K562 (cell line): Measurements from ENCODE around the gene USP15. TPM values are rescaled to one million over a fixed set of nuclear protein-coding genes. Genes with fewer than 3 reads are reported as not detected.

ENCODE experiments used
- ATF7 ChIP-seq: fragments of 450-650 bp; IDR thresholded peaks from 2 replicates; pipeline ENCODE4 v1.7.1; 2014; ENCODE audit warnings: mild to moderate bottlenecking, moderate library complexity
- FOXJ2 ChIP-seq: fragments of 200-800 bp; sonication (Bioruptor generic); IDR thresholded peaks from 2 replicates; pipeline ENCODE4 v1.6.1; 2016; ENCODE audit warnings: missing genetic modification characterization, missing compliant biosample characterization
- GTF2A2 ChIP-seq: IDR thresholded peaks from 2 replicates; pipeline ENCODE4 v1.6.1; 2016; ENCODE audit warnings: mild to moderate bottlenecking, missing genetic modification characterization, missing compliant biosample characterization
- HMGN3 ChIP-seq: IDR thresholded peaks from 2 replicates; pipeline ENCODE4 v1.6.1; 2011; ENCODE audit warnings: borderline replicate concordance, low read depth, mild to moderate bottlenecking, mixed read lengths, low read length; ENCODE audit not compliant: insufficient read length; ENCODE audit errors: extremely low read depth
- MAFK ChIP-seq: IDR thresholded peaks from 2 replicates; pipeline ENCODE4 v1.6.1; 2011; ENCODE audit warnings: low read length, improper control_type of control experiment
- PHB2 ChIP-seq: fragments of 450-650 bp; IDR thresholded peaks from 2 replicates; pipeline ENCODE4 v1.6.1; 2017; ENCODE audit warnings: low read depth
- PML ChIP-seq: IDR thresholded peaks from 2 replicates; pipeline ENCODE4 v1.6.1; 2012; ENCODE audit warnings: low read length, inconsistent platforms
- POLR2A ChIP-seq: fragments of 450-650 bp; conservative IDR thresholded peaks from 2 replicates; pipeline ENCODE4 v1.6.1; 2016
- STAT5A ChIP-seq: IDR thresholded peaks from 2 replicates; pipeline ENCODE4 v1.6.1; 2012; ENCODE audit warnings: low read length, inconsistent platforms, borderline replicate concordance
- TRIM24 ChIP-seq, 2 experiments: fragments of 450-650 bp; IDR thresholded peaks; 2 replicates each; pipeline ENCODE4 v1.6.1; 2016
- ZNF445 ChIP-seq: fragments of 250-450 bp; sonication (Bioruptor Pico); IDR thresholded peaks from 2 replicates; pipeline ENCODE4 v1.4.0; 2020; ENCODE audit warnings: low read depth, mild to moderate bottlenecking, moderate library complexity
- polyA plus RNA-seq, 8 experiments: library from polyadenylated mRNA; depleted of rRNA in 4 of 8; stranded (reverse) in 5 of 8; unstranded in 3 of 8; fragments of >200 nt; fragmentation: Nextera tagmentation in 2 of 8; fragmentation: Illumina TruSeq in 1 of 8; extraction: Ambion mirVana in 2 of 8; extraction: Trizol in 1 of 8; gene quantifications; 2 replicates each; pipeline versions ENCODE4 v1.2.1 to v1.2.3, GENCODE V29; 2011 to 2014; ENCODE audit warnings: inconsistent platforms in 1 of 8, missing spikeins in 1 of 8
- total RNA-seq, 7 experiments: library from RNA; depleted of rRNA in 6 of 7; stranded (reverse); fragments of >200 nt in 6 of 7; fragmentation: Illumina TruSeq in 2 of 7; extraction: Trizol in 2 of 7; gene quantifications; 2 replicates each; pipeline versions ENCODE4 v1.2.1 to v1.2.3, GENCODE V29; 2011 to 2021; ENCODE audit warnings: low replicate concordance in 1 of 7
- TF ChIP-seq, protein P1 (sequence below): fragments of 450-650 bp; formaldehyde crosslinking; IDR thresholded peaks from 2 replicates; pipeline ENCODE4 v1.4.0; 2020; ENCODE audit warnings: mild to moderate bottlenecking, moderate library complexity
- TF ChIP-seq, protein P2 (sequence below), 2 experiments: IDR thresholded peaks; 2 replicates each; pipeline ENCODE4 v1.6.1; 2011; ENCODE audit warnings: borderline replicate concordance in 1 of 2, control low read depth in 1 of 2, low read depth in 1 of 2, low read length in 1 of 2, mild to moderate bottlenecking in 1 of 2, mixed read lengths in 1 of 2, moderate library complexity in 1 of 2; ENCODE audit not compliant: insufficient read depth in 1 of 2, insufficient read length in 1 of 2, poor library complexity in 1 of 2, severe bottlenecking in 1 of 2; ENCODE audit errors: extremely low read depth in 1 of 2
- TF ChIP-seq, protein P3 (sequence below): sonication (generic); formaldehyde crosslinking; IDR thresholded peaks from 2 replicates; pipeline ENCODE4 v1.8.0; 2022; ENCODE audit warnings: missing genetic modification reagents, mild to moderate bottlenecking, borderline replicate concordance
- TF ChIP-seq, protein P4 (sequence below): fragments of 200-800 bp; sonication (Bioruptor generic); IDR thresholded peaks from 2 replicates; pipeline ENCODE4 v1.6.1; 2016; ENCODE audit warnings: missing genetic modification characterization, missing compliant biosample characterization
- TF ChIP-seq, protein P5 (sequence below), 2 experiments: fragments of 450-650 bp; conservative IDR thresholded peaks; 2 replicates each; pipeline ENCODE4 v1.6.1; 2017; ENCODE audit warnings: mild to moderate bottlenecking in 2 of 2, moderate library complexity in 2 of 2
- TF ChIP-seq, protein P6 (sequence below): fragments of 250-450 bp; sonication (Bioruptor Pico); IDR thresholded peaks from 2 replicates; pipeline ENCODE4 v1.5.0; 2021

USP15 gene
- total and polyA plus RNA-seq, 9 of the 15 experiments (the other 6 are each of a cell fraction or from before 2014, with no cell fraction given), result 140 to 272 (median 182) TPM

DNA sequence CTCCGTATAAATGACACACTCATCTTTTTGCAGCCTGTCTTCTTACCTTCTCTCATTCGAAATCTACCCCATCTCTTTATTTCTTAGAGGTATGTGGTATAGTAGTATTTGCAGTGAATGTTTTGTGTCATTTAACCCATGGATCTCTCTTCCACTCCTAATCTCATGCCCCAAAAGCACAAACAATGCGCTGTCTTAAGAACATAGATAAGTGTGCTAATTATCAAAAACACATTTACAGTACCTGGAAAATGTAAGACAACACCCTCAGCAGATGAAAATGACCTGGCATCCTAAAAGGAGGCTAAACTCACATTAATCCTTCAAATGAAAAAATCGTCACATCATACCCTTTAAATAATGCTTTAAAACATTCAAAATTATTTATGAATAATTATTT, 10.7 kb downstream of the USP15 start (continued):
- no peak for TF ChIP-seq TRIM24 (IDR thresholded peaks at IDR 0.05)
- TF ChIP-seq, protein P1, sequence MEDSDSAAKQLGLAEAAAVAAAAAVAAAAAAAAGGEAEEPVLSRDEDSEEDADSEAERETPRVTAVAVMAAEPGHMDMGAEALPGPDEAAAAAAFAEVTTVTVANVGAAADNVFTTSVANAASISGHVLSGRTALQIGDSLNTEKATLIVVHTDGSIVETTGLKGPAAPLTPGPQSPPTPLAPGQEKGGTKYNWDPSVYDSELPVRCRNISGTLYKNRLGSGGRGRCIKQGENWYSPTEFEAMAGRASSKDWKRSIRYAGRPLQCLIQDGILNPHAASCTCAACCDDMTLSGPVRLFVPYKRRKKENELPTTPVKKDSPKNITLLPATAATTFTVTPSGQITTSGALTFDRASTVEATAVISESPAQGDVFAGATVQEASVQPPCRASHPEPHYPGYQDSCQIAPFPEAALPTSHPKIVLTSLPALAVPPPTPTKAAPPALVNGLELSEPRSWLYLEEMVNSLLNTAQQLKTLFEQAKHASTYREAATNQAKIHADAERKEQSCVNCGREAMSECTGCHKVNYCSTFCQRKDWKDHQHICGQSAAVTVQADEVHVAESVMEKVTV (CRISPR knock-in tag), result no peak
- no peak for TF ChIP-seq ZNF445
- TF ChIP-seq, protein P2, sequence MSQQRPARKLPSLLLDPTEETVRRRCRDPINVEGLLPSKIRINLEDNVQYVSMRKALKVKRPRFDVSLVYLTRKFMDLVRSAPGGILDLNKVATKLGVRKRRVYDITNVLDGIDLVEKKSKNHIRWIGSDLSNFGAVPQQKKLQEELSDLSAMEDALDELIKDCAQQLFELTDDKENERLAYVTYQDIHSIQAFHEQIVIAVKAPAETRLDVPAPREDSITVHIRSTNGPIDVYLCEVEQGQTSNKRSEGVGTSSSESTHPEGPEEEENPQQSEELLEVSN (IDR thresholded peaks at IDR 0.05; ENCODE audit: borderline replicate concordance in 1 of 2, extremely low read depth in 1 of 2, insufficient read depth in 1 of 2, insufficient read length in 1 of 2, low read depth in 1 of 2, low read length in 1 of 2, poor library complexity in 1 of 2, severe bottlenecking in 1 of 2), result no peak
- TF ChIP-seq, protein P3, sequence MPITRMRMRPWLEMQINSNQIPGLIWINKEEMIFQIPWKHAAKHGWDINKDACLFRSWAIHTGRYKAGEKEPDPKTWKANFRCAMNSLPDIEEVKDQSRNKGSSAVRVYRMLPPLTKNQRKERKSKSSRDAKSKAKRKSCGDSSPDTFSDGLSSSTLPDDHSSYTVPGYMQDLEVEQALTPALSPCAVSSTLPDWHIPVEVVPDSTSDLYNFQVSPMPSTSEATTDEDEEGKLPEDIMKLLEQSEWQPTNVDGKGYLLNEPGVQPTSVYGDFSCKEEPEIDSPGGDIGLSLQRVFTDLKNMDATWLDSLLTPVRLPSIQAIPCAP (CRISPR knock-in tag), result no peak
- TF ChIP-seq MAFK, result no peak
- no peak for TF ChIP-seq GTF2A2 (tag)
- TF ChIP-seq PHB2, result no peak
- TF ChIP-seq, protein P4, sequence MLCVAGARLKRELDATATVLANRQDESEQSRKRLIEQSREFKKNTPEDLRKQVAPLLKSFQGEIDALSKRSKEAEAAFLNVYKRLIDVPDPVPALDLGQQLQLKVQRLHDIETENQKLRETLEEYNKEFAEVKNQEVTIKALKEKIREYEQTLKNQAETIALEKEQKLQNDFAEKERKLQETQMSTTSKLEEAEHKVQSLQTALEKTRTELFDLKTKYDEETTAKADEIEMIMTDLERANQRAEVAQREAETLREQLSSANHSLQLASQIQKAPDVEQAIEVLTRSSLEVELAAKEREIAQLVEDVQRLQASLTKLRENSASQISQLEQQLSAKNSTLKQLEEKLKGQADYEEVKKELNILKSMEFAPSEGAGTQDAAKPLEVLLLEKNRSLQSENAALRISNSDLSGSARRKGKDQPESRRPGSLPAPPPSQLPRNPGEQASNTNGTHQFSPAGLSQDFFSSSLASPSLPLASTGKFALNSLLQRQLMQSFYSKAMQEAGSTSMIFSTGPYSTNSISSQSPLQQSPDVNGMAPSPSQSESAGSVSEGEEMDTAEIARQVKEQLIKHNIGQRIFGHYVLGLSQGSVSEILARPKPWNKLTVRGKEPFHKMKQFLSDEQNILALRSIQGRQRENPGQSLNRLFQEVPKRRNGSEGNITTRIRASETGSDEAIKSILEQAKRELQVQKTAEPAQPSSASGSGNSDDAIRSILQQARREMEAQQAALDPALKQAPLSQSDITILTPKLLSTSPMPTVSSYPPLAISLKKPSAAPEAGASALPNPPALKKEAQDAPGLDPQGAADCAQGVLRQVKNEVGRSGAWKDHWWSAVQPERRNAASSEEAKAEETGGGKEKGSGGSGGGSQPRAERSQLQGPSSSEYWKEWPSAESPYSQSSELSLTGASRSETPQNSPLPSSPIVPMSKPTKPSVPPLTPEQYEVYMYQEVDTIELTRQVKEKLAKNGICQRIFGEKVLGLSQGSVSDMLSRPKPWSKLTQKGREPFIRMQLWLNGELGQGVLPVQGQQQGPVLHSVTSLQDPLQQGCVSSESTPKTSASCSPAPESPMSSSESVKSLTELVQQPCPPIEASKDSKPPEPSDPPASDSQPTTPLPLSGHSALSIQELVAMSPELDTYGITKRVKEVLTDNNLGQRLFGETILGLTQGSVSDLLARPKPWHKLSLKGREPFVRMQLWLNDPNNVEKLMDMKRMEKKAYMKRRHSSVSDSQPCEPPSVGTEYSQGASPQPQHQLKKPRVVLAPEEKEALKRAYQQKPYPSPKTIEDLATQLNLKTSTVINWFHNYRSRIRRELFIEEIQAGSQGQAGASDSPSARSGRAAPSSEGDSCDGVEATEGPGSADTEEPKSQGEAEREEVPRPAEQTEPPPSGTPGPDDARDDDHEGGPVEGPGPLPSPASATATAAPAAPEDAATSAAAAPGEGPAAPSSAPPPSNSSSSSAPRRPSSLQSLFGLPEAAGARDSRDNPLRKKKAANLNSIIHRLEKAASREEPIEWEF (CRISPR knock-in tag), result no peak
- no peak for TF ChIP-seq PML
- no peak for TF ChIP-seq ATF7
- no peak for TF ChIP-seq POLR2A
- no peak for TF ChIP-seq FOXJ2 (tag)
- TF ChIP-seq, protein P5, sequence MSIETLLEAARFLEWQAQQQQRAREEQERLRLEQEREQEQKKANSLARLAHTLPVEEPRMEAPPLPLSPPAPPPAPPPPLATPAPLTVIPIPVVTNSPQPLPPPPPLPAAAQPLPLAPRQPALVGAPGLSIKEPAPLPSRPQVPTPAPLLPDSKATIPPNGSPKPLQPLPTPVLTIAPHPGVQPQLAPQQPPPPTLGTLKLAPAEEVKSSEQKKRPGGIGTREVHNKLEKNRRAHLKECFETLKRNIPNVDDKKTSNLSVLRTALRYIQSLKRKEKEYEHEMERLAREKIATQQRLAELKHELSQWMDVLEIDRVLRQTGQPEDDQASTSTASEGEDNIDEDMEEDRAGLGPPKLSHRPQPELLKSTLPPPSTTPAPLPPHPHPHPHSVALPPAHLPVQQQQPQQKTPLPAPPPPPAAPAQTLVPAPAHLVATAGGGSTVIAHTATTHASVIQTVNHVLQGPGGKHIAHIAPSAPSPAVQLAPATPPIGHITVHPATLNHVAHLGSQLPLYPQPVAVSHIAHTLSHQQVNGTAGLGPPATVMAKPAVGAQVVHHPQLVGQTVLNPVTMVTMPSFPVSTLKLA (conservative IDR thresholded peaks at IDR 0.05), result no peak
- peak; percentile 64 for TF ChIP-seq STAT5A
- TF ChIP-seq, protein P6, sequence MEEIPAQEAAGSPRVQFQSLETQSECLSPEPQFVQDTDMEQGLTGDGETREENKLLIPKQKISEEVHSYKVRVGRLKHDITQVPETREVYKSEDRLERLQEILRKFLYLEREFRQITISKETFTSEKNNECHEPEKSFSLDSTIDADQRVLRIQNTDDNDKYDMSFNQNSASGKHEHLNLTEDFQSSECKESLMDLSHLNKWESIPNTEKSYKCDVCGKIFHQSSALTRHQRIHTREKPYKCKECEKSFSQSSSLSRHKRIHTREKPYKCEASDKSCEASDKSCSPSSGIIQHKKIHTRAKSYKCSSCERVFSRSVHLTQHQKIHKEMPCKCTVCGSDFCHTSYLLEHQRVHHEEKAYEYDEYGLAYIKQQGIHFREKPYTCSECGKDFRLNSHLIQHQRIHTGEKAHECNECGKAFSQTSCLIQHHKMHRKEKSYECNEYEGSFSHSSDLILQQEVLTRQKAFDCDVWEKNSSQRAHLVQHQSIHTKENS (CRISPR knock-in tag), result no peak
- TF ChIP-seq HMGN3, result no peak
